NCI-H82 treated with DMSO at 0.1 percent for 48 hours (cell line): Measurements from ENCODE around the gene GNB1L.
A peak's percentile ranks its signal among the peaks of the same experiment; 100 is the strongest.

Experiments used
- DNase-seq: peaks from one replicate; lab custom pipeline; 2025; ENCODE audit not compliant: unreplicated experiment; lab: John Stamatoyannopoulos, UW

Gene GNB1L

GRCh38 chr22:19854778-19855503, at the start of gene GNB1L, which contains the start of gene RTL10:
Gene GNB1L, minus strand, starts transcription at chr22:19854874. Its CDS starts 33,519 bp downstream, at chr22:19821355.
Gene RTL10, minus strand, starts transcription at chr22:19854874. Its CDS starts 2,613 bp downstream, at chr22:19852261.
- peak; percentile 80 for DNase-seq

GRCh38 chr22:19904174-19904856, 49.6 kb upstream of the GNB1L start:
- DNase-seq: no peak

- DNase-seq: no peak
Measured at GRCh38 chr22:19903513-19903912, 48.8 kb upstream of the GNB1L start.

DNA sequence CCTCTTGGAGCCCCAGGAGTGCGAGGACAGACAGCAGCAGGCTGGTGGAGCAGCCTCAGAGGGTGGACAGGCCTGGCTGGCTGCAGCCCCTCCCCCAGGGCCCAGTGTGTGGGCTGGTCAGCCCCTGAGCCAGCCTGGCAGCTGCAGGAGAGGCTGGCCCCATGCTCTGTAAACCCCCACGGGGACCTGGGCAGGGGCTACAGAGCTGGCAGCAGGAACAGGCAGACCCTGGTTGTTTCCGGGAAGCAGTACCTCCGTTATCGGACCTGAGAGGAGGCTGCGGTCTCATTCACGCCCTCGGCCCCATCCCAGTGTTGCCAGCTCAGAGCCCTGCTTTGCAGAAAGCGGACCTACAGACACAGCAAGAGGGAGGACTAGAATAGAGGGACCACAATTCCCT, 48.4 kb upstream of the GNB1L start:
- no peak for DNase-seq

DNA sequence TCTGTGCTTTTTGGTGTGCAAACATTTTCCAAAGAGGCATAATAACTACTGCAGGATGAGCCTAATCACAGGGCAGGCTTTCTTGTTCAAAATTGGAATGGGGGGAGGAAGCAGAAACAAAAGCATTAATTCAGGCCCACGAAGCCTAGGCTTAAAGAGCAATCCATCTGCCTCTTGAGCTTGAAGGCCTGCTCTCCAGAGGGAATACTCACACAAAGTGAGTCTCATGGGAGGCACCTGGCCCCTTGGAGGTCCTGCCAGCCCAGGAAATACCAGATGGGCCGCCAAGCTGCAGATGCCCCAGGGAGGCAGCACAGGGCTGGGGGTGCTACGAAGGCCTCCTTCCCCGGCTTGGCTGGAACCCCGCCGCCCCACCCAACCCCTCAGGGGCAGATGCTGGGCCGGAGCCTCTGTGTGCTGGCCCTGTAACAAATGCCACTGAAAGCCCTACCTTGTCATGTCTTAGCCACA, 47.6 kb upstream of the GNB1L start:
- peak; percentile 55 for DNase-seq

DNA sequence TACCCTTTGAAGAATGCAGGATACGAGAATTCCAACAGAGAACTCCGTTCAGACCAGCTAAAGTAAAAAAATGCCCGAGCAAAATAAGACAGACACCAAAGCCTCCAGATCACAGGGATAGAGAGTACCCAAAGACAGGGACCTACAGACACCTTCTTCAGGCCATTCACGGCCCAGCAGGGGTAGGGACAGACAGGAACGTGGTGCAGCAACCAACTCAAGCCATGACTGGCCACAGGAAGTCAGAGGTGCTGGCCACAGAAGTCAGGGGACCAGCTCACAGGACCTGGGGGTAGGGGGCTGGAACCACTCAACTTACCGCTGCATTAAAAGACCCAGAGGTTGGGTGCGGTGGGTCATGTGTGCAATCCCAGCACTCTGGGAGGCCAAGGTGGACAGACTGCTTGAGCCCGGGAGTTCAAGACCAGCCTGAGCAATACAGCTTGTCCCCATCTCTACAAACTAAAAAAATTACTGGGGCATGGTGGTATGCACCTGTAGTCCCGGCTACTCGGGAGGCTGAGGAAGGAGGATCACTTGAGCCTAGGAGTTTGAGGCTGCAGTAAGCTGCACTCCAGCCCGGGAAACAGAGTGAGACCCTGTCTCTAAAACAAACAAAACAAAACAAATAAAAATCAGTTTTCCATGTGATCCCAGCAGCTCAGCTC, 47.0 kb upstream of the GNB1L start:
- no peak for DNase-seq

DNA sequence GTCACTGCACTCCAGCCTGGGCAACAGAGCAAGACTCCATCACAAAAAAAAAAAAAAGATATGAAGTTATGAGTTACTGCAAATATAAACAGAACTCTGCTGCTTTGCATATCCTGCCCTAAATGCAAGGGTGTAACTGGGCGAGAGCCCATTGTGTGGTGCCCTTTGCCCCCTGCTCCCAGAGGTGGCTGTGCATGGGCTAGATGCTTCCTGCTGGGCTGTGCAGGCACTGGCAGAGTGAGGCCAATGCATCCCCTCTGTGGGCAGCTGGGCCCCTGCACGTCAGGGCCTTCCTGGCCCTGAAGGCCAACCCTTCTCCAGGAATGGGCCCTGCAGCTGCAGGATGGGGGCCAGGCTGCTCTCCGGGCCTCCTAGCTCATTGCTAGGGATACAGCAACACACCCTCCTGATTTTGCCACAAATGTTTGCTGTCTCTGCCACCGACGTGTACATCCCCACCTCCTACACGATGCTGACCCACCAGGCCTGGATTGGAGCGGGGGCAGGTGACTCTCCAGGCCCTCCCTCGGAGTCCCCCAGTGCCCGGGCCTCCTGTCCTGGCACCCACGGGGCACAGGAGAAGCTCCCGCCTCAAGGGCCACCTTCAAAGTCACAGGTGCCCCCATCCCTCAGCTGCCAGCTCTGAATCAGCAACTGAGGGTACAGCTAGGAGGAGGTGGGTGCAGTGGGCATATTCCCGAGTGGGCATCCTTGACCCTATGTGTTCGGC, 46.2 kb upstream of the GNB1L start:
- DNase-seq: no peak

GRCh38 chr22:19898831-19899567, 44.3 kb upstream of the GNB1L start:
- no peak for DNase-seq

DNA sequence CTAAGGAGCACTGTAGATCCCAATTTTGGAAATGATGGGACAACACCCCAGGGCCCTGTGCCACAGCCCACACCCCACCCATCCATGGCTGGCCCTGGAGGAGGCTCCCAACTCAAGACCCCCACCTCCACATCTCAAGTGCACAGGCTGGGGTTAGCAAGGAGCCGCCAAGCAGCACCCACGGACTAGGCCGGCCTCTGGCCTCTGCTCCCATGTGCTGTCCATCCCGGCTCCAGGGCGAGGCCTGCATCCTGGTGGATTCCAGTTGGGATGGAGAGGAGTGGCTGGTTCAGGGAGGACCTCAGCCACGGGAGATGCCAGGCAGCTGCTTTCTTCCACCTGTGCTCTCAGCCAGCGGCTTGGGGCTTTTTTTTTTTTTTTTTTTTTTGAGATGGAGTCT, 43.5 kb upstream of the GNB1L start:
- no peak for DNase-seq

DNA sequence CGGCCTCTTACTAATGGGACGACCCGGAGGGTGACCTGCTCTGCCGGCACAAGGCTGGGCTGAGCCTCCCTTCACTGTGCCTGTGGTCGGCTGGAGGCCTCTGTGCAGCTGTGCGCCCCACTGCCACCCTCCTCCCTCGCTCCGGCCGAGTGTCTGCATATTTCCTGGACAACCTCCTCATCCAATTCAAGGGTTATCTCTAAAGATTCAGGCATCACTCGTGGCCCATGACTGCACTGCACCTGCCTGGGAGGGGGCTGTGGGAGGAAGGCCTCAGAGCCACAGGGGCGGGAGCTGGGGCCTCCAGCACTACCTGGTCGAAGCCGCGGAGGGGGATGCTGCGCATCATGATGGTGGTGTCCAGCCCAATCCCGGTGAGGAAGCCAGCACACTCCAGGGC, 43.1 kb upstream of the GNB1L start:
- no peak for DNase-seq

GRCh38 chr22:19896665-19897355, 42.1 kb upstream of the GNB1L start:
- no peak for DNase-seq

GRCh38 chr22:19895160-19895849, 40.6 kb upstream of the GNB1L start:
- no peak for DNase-seq

DNA sequence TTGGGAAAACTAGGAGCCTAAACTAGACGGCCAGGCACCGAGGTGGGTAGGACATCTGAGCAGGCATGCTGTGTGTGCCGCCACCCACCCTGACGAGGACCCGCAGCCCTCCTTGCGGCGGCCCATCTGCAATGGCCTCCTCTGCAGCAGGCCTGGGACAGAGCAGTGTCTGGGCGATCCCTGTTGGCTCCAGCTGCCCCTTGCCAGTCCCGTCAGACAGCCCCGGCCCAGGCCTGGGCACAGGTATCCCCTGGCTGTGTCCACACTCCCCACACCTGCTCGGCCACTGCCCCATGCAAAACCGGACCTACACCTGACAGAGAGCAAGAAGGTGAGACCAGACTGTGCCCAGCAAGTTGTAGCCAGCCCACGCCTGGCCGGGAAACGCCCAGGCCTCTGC, 38.7 kb upstream of the GNB1L start:
- no peak for DNase-seq

GRCh38 chr22:19892925-19893324, 38.3 kb upstream of the GNB1L start:
- DNase-seq: no peak

DNA sequence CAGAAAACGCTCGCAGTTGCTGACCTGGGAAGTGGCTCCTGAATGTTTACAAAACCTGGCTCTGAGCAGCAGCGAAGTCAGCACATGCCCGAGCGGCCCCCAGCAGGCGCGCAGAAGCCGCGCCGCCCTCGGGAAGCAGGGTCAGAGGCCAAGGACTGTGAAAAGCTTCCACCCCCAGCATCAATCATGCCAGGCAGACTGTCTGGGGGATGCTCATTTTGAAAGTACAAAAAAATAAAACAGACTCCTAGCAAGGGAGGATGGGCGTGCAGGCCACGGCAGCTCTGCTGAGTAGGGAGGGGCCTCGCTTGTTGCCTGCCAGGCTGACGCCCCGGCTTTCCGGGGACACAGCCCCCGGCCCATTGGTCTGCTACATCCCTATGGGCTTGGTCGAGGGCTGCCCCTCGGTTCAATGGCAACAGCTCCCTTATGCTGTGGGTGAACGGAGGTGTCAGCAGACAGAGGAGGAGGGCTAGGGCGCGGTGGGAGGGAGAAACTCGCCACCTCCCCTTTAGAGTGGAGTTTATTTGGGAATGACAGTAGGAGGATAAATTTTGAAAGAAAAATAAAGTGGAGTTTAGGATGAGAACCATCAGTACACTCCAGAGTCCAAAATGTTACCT, 37.7 kb upstream of the GNB1L start:
- DNase-seq: no peak

DNA sequence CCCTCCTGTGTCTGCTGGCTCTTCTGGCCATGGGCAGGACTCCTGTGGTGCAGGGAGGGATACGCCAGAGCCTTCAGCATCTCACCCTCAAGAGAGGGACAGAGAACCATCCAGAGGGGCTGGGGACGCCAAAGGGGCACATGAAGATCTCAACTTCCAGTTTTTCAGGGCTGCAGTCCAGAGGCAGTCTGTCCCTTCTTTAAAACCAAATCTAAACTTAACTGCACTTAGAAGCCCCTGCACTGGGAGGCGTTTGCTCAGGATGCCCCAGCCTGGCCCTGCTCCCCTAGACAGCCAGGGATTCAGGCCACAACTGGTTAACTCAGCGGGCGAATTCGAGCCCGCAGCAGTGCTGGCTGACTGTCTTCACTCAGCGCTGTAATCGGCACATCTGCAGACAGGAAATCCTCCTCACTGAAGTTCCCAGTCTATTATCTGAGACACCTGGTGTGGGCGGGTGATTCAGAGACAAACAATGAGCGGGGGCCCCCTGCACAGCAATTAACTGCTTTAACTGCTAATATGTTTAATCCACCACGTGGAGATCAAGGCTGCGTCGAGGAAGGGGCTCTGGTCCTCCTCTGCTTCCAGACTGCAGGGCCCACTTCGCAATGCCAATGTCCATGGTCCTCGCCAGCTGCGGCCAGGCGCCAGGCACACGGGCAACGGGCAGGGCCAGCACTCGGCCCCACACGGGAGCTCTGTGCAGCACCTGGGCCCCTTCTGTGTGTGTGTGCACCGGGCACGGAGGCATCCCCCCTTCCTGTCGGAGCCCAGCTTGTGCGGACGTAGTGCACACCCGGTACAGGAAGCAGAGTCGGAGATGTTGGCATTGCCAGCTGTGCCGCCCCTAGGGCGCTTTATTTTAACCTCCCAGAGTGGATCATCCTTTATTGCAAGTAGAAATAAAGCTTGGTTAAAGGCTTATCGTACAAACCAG, 36.9 kb upstream of the GNB1L start:
- DNase-seq: peak; percentile 84

DNA sequence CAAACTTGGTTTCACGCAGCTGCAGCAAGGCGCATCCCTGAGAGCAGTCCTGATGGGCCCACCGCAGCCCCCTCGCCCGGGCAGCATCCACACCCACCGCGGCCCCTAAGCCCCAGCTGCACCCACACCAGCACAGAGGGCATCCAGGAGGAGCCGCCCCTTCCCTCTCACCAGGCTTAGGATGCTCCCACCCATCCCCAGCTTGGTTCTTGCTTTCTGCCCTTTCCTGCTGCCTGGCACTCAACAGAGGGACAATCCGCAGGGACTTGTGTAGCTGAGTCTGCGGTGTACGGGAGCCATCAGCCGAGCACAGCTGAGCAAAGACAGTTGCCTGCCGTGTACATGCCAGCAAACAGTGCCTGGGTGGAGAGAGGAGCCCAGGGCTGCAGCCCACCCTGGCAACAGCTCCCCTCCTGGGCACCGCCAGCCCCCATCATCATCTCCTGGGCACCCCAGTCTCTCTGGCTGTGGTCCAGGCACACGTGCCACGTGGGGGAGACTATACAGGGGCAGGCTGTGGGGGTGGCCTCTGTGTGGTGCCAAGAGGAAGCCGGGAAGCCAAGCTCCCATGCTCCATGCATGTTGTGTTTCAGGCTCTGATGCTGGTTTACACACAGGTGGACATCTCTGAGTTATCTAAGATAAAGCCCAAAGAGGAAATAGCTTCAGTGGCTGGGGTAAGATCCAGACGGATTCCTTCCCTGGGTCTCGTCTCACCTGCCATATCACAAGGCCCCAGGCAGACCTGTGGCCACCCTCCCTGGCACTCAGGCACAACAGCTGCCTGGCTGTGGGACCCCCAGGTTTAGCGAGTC, 36.0 kb upstream of the GNB1L start:
- DNase-seq: no peak
